PFSK-1 (cell line): ENCODE measurements around the gene SLC1A2. TPM values are rescaled to one million over a fixed set of nuclear protein-coding genes. Genes with fewer than 3 reads are reported as not detected.

Source experiments
- FOXP2 ChIP-seq: optimal IDR thresholded peaks from 2 replicates; pipeline ENCODE3; 2011; ENCODE audit warnings: borderline replicate concordance, control low read depth, inconsistent platforms; ENCODE audit not compliant: insufficient read depth; ENCODE audit errors: extremely low read length, extremely low read depth
- POLR2AphosphoS5 ChIP-seq: IDR thresholded peaks from 2 replicates; pipeline ENCODE4 v1.6.1; 2012; ENCODE audit warnings: low read depth, mild to moderate bottlenecking, control low read depth, low read length, moderate library complexity
- REST ChIP-seq, 2 experiments: IDR thresholded peaks; 2 replicates each; pipeline versions ENCODE4 v1.6.1 to v1.8.0; 2011 to 2012; ENCODE audit warnings: low read depth in 2 of 2, low read length in 2 of 2, control low read depth in 1 of 2, inconsistent platforms in 1 of 2, mild to moderate bottlenecking in 1 of 2, moderate library complexity in 1 of 2; ENCODE audit not compliant: insufficient read depth in 1 of 2
- SIN3A ChIP-seq: IDR thresholded peaks from 2 replicates; pipeline ENCODE4 v1.6.1; 2012; ENCODE audit warnings: mild to moderate bottlenecking, low read length, moderate library complexity, borderline replicate concordance; ENCODE audit not compliant: insufficient read depth
- TAF1 ChIP-seq: IDR thresholded peaks from 2 replicates; pipeline ENCODE4 v1.6.1; 2012; ENCODE audit warnings: low read length, control low read depth, borderline replicate concordance; ENCODE audit not compliant: insufficient read depth
- polyA plus RNA-seq: library from polyadenylated mRNA; unstranded; fragments of >200 nt; gene quantifications from one replicate; pipeline ENCODE4 v1.2.1, GENCODE V29; 2012; ENCODE audit warnings: low read depth, missing spikeins; ENCODE audit not compliant: insufficient read length

The SLC1A2 gene
- polyA plus RNA-seq: 0.20 TPM

- TF ChIP-seq FOXP2 (no peak), TAF1 (no peak), REST (IDR thresholded peaks at IDR 0.05; ENCODE audit: insufficient read depth in 1 of 2, low read depth in 2 of 2, low read length in 2 of 2) (no peak), POLR2AphosphoS5 (no peak), SIN3A (no peak)
These were observed at the start of gene SLC1A2 for GRCh38 chr11:35419184-35419829. TSS of gene SLC1A2 (minus strand) at chr11:35419558. CDS start at chr11:35418966, 592 bp downstream.

- no peak for TF ChIP-seq FOXP2
- TF ChIP-seq POLR2AphosphoS5: no peak
- TF ChIP-seq REST (IDR thresholded peaks at IDR 0.05; ENCODE audit: insufficient read depth in 1 of 2, low read depth in 2 of 2, low read length in 2 of 2): no peak
- no peak for TF ChIP-seq TAF1
- no peak for TF ChIP-seq SIN3A
These were observed 46.7 kb upstream of the SLC1A2 start for GRCh38 chr11:35466058-35466457.

GRCh38 chr11:35464308-35464707 lies 45.0 kb upstream of the SLC1A2 start:
- TF ChIP-seq FOXP2 (no peak), POLR2AphosphoS5 (no peak), REST (IDR thresholded peaks at IDR 0.05; ENCODE audit: insufficient read depth in 1 of 2, low read depth in 2 of 2, low read length in 2 of 2) (no peak), TAF1 (no peak), SIN3A (no peak)

- TF ChIP-seq FOXP2 (no peak), POLR2AphosphoS5 (no peak), SIN3A (no peak), TAF1 (no peak), REST (IDR thresholded peaks at IDR 0.05; ENCODE audit: insufficient read depth in 1 of 2, low read depth in 2 of 2, low read length in 2 of 2) (no peak)
These were observed 44.0 kb upstream of the SLC1A2 start for GRCh38 chr11:35463331-35463751.
